Measurements from ENCODE around the gene SOX10. TPM values are rescaled to one million over a fixed set of nuclear protein-coding genes. Genes with fewer than 3 reads are reported as not detected.

SOX10 gene
- not detected for total RNA-seq (2021; ENCODE audit: unreplicated experiment)
- polyA plus RNA-seq (2012; ENCODE audit: insufficient read length) = not detected
- Bru-seq, nascent RNA = not detected
- BruChase-seq, experiment 1, labeled RNA remaining after a 2-hour chase = not detected
- BruChase-seq, experiment 2, labeled RNA remaining after a 6-hour chase = not detected
- long read RNA-seq = 0 reads

DNA sequence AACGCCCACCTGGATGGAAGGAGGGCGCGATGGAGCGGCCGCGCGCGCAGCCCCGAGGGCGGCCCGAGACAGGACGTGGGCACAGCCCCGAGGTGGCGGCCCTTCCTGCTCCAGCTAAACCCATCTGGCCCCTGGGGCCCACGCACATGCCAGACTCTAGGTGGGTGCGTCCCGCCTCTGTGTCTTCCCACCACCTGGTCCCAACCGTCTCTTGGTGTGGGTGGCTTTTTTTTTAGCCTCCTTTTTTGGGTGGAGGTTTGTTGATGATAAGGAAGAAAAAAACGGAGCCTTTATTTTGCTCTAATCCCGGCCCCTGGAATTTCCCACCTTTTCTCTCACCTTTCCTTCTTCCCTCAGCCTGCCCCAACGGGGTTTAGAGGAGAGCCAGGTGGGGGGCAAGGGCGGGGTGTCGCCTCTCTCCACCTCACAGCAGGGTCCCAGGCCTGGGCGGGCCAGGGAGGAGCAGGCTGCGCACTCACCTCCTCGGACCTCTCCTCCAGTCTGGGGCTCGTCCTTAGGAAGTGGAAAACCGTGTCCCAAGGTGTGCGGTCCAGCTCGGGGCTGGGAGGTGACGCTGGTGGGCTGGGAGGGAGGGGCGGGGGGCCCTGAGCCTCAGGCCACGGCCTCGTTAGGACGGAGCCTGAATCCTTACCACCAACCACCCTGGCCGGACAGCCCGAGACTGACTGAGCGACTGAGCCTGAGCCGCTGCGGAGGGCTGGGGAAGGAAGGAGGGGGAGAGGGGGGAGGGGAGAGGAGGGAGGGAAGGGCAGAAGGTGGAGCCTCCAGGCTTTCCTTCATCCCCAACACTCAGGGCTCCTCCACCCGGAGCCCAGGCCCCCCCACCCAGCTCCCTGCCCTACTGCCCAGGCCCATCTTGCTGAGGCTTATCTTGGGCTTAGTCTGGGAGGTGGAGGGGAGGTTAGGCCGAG lies at the start of gene SOX10:
Gene SOX10, minus strand, starts transcription at position 696 of the 932 bp plus-strand sequence. CDS start 771 bp downstream, outside the sequence.
- no peak for TF ChIP-seq TCF7L2 (IDR thresholded peaks at IDR 0.05; ENCODE audit: low read depth, low read length)
- TF ChIP-seq, protein P1, sequence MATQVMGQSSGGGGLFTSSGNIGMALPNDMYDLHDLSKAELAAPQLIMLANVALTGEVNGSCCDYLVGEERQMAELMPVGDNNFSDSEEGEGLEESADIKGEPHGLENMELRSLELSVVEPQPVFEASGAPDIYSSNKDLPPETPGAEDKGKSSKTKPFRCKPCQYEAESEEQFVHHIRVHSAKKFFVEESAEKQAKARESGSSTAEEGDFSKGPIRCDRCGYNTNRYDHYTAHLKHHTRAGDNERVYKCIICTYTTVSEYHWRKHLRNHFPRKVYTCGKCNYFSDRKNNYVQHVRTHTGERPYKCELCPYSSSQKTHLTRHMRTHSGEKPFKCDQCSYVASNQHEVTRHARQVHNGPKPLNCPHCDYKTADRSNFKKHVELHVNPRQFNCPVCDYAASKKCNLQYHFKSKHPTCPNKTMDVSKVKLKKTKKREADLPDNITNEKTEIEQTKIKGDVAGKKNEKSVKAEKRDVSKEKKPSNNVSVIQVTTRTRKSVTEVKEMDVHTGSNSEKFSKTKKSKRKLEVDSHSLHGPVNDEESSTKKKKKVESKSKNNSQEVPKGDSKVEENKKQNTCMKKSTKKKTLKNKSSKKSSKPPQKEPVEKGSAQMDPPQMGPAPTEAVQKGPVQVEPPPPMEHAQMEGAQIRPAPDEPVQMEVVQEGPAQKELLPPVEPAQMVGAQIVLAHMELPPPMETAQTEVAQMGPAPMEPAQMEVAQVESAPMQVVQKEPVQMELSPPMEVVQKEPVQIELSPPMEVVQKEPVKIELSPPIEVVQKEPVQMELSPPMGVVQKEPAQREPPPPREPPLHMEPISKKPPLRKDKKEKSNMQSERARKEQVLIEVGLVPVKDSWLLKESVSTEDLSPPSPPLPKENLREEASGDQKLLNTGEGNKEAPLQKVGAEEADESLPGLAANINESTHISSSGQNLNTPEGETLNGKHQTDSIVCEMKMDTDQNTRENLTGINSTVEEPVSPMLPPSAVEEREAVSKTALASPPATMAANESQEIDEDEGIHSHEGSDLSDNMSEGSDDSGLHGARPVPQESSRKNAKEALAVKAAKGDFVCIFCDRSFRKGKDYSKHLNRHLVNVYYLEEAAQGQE (IDR thresholded peaks at IDR 0.05; ENCODE audit: insufficient read depth in 1 of 2, low read depth in 2 of 2, low read length in 1 of 2) = no peak
- no peak for TF ChIP-seq SIN3A (IDR thresholded peaks at IDR 0.05; ENCODE audit: borderline replicate concordance, insufficient read depth, low read depth, low read length)
- no peak for TF ChIP-seq POLR2AphosphoS5 (IDR thresholded peaks at IDR 0.05; ENCODE audit: low read depth, low read length)
- ChIA-PET POLR2A (no interaction called here), CTCF (no interaction called here)
- Histone ChIP-seq H3K4me3 (ENCODE audit: low read depth in 2 of 2, low read length in 2 of 2) (no peak within 1 kb of the TSS), H3K9me3 (ENCODE audit: control insufficient read depth, insufficient read depth, low read depth, low read length) (no peaks in the 10 kb centered on the region), H3K36me3 (ENCODE audit: control insufficient read depth, insufficient read depth, low read length) (no peaks in the 10 kb centered on the region), H3K4me1 (ENCODE audit: control insufficient read depth, insufficient read depth, low read length) (no peaks in the 10 kb centered on the region), H3K27me3 (ENCODE audit: control insufficient read depth, insufficient read depth, low read length) (no peaks in the 10 kb centered on the region), H3K27ac (ENCODE audit: low read length) (no peak within 1 kb of the TSS)
- in situ Hi-C loops (cut with HindIII; ENCODE audit: low pct_unique_long_range_greater_than_20kb, low sequenced_read_pairs) = no loop called here
- ATAC-seq (no peak; the same call in 1 of the 2 replicates), DNase-seq (ENCODE audit: low read depth, low spot score) (no peak)
- intact Hi-C loops (cut with micrococcal nuclease; ENCODE audit: unreplicated experiment) = no loop called here
- no TSS peak for BruUV-seq (replicated peaks)

DNA sequence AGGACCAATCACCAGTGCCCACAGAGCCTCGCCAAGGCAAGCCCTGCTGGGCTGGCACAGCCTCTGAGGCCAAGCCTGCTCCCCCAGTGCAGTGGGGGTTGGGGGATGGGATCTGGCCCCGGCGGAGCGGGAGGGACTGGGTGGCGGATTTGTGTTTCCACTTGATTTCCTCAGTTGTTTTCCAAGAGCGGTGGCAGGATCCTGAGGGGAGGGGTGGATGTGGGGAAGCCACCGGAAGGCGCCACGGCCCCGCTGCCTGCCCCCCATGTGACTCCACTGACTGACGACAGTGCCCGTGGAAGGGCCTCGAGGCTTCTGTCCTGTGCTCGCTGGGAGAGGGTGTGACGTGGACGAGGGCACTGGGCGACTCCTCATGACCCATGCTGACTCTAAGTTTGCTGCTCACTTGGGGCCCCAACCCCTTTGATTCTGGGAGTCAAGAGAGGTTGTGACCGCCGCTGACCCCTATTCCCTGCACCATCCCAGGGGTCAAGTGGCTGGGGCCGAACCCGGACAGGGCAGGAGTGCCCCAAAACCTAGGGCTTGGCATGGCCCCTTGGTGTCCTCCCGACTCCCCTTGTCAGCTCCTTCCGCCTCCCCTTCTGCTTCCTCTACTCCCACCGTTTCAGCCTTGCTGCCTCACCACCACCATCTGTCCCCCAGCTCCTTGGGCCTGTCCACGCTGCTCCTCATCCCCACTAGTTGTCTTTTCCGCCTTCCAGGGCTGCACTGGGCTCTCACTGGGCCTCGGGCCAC lies 49.3 kb upstream of the SOX10 start:
- Histone ChIP-seq H3K27ac (ENCODE audit: low read length) (peak overlapping the region; percentile 71; the same call in 1 of the 2 replicates), H3K9me3 (ENCODE audit: control insufficient read depth, insufficient read depth, low read depth, low read length) (no peaks in the 10 kb centered on the region), H3K4me3 (ENCODE audit: low read depth in 2 of 2, low read length in 2 of 2) (no peak overlapping the region), H3K4me1 (ENCODE audit: control insufficient read depth, insufficient read depth, low read length) (peaks cover 13% of the 10 kb centered on the region), H3K27me3 (ENCODE audit: control insufficient read depth, insufficient read depth, low read length) (no peaks in the 10 kb centered on the region), H3K36me3 (ENCODE audit: control insufficient read depth, insufficient read depth, low read length) (no peaks in the 10 kb centered on the region)
- ChIA-PET POLR2A (interaction anchor here (0.6 to 0.7 kb wide), 2 partner anchors 99 to 375 kb away, joined by 3 read pairs; no protein-coding TSS in a partner anchor), CTCF (interaction anchor here (0.6 kb wide), 1 partner anchor 46 kb away, joined by 4 read pairs; no protein-coding TSS in a partner anchor)
- intact Hi-C loops (cut with micrococcal nuclease; ENCODE audit: unreplicated experiment) (no loop called here), in situ Hi-C loops (cut with HindIII; ENCODE audit: low pct_unique_long_range_greater_than_20kb, low sequenced_read_pairs) (no loop called here)
- DNase-seq (ENCODE audit: low read depth, low spot score) = no peak
- ATAC-seq = no peak
- TF ChIP-seq TCF7L2 (IDR thresholded peaks at IDR 0.05; ENCODE audit: low read depth, low read length) = no peak
- TF ChIP-seq, protein P1 (IDR thresholded peaks at IDR 0.05; ENCODE audit: insufficient read depth in 1 of 2, low read depth in 2 of 2, low read length in 1 of 2) = no peak
- TF ChIP-seq, protein P2, sequence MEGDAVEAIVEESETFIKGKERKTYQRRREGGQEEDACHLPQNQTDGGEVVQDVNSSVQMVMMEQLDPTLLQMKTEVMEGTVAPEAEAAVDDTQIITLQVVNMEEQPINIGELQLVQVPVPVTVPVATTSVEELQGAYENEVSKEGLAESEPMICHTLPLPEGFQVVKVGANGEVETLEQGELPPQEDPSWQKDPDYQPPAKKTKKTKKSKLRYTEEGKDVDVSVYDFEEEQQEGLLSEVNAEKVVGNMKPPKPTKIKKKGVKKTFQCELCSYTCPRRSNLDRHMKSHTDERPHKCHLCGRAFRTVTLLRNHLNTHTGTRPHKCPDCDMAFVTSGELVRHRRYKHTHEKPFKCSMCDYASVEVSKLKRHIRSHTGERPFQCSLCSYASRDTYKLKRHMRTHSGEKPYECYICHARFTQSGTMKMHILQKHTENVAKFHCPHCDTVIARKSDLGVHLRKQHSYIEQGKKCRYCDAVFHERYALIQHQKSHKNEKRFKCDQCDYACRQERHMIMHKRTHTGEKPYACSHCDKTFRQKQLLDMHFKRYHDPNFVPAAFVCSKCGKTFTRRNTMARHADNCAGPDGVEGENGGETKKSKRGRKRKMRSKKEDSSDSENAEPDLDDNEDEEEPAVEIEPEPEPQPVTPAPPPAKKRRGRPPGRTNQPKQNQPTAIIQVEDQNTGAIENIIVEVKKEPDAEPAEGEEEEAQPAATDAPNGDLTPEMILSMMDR (IDR thresholded peaks at IDR 0.05) = no peak
- TF ChIP-seq POLR2AphosphoS5 (IDR thresholded peaks at IDR 0.05; ENCODE audit: low read depth, low read length) = no peak
- no peak for TF ChIP-seq SIN3A (IDR thresholded peaks at IDR 0.05; ENCODE audit: borderline replicate concordance, insufficient read depth, low read depth, low read length)
- no TSS peak for BruUV-seq (replicated peaks)

All from Panc1 (cell line).